HG02852 (cell line): ENCODE results near the gene PDGFC.

ENCODE experiments used
- ATAC-seq: cut with Tn5 transposase; IDR thresholded peaks from one replicate; pipeline ENCODE4 v1.9.1; 2021; ENCODE audit warnings: mild to moderate bottlenecking, moderate library complexity; ENCODE audit not compliant: unreplicated experiment

Gene PDGFC

GRCh38 chr4:156837625-156838345 lies 133.8 kb downstream of the PDGFC start:
- no peak for ATAC-seq

DNA sequence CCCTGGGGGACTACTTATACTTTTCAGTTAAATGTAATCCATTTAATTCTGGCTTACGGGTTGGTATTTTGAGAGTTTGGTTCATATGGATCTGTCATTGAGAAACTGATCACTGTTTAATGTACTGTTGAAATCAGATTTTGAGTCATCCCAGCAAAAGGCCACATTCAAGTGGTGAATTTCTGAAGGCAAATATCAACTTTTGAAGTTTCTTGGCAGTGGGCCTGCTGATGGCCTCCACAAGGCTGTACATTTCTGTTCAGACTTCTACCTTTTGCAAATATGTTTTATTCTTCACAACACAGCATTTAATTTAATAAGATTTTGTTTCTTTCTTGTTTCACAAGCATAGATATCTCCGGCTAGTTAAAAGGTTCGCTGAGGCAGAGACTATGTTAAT lies 138.7 kb downstream of the PDGFC start:
- no peak for ATAC-seq

GRCh38 chr4:156830351-156830750 lies 141.2 kb downstream of the PDGFC start:
- no peak for ATAC-seq

DNA sequence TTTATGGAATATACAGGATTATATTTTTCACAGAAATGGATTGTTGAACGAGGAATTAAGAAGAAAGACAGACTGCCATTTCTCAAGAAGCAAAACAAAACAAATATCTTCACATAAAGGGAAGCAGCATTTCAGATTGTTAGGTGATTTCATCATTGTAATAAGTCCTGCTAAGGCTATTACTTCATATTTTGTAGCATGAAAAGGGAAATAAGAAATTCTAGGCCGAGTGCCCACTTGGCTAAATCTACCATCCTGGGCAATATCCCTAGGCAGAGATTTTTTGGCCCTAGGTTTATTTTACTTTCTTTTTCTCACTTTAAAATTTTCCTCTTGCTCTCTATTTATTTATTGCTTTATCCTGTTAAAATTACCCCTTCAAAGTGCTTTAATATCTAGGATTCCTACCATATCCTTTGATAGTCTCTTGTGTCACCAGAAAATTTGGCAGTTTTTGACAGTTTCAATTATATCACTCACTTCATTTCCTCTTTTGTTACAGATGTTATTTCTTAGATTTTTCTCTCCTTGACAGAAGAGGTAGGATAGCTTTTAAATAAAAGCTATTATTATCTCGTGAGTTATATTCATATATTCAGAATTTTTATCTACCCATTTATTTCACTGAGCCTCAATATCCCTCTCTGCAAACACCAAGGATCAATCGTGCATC lies 142.3 kb downstream of the PDGFC start:
- no peak for ATAC-seq

DNA sequence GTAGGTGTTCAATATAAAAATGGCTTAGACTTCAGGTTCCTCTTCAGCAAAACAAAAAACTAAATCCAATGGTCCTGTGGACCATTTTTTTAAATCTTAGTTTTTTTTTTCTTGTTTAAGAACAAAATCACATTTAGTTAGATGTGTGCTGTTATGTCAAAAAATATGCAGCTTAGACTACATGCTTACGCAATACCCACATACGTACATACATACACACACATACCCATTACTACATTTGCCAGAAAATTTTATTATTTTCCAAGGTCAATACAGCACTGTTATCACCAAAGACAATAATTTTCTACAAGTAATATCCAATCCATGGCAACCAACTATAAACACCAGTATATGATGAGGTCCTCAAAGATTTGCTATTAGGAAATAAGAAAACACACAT lies 144.1 kb downstream of the PDGFC start:
- no peak for ATAC-seq

DNA sequence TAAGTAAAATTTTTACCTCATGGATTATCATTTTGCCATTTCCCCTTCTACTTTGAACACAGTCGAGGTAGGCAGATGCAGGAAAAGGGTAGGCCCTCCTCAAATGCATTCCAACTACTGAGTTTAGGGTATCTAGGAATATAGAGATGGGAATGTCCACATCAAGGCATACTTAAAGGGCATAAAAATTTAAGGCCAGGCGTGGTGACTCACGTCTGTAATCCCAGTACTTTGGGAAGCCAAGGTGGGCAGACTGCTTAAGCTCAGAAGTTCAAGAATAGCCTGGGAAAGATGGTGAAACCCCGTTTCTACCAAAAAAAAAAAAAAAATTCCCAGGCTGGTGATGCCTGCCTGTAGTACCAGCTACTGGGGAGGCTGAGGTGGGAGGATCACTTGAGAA lies 146.5 kb downstream of the PDGFC start:
- no peak for ATAC-seq

- no peak for ATAC-seq
These were observed 147.0 kb downstream of the PDGFC start for GRCh38 chr4:156824451-156825060.

- ATAC-seq: no peak
These were observed 150.7 kb downstream of the PDGFC start for GRCh38 chr4:156820931-156821330.

- ATAC-seq: no peak
These were observed 155.2 kb downstream of the PDGFC start for GRCh38 chr4:156816360-156816755.

DNA sequence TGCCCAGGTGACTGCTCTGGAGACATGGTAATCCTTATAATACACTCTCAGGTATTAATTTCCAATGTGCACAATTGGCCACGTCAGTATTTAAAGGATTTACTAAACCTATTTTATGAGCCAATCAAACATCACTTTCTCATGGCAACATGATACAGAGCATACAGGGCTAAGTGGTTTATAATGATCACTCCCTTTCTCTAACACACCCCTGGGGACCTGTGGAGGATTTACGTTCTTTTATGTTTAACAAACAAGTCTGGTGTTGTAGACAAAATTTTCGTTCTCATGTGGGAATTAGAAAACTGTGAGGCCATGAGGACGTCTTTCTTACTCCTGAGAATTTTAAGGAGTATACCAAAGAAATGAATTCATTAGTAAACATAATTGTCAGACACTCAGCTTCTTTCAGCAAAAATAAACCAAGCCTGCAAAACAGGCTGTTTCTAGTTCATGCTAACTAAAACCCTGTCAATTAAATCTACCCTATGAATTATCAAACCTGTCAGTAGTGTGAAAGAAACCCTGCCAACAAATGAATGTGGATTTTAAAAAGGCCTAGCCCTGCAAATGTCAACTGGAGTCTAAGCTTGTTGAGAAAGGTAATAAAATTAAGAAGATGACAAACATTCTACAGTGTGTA lies 155.8 kb downstream of the PDGFC start:
- ATAC-seq: no peak

DNA sequence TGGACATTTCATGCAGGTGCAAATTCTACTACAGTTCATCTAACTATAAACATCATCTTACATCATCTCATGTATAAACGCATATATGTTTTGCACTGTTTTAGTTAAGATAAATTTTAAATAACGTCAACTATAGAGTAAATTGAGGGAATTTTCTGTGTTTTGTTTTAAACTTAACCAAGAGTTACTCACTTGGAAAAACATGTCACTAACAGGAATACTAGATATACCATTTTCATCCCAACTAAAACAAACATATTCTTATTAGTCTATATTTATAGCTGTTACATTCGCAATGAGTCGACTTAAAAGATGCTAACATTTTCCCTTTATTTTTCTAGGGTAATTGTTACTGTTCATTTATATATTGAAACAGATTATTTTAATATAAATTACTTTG lies 159.6 kb downstream of the PDGFC start:
- ATAC-seq: no peak

- no peak for ATAC-seq
These were observed 160.3 kb downstream of the PDGFC start for GRCh38 chr4:156811286-156811685.

- ATAC-seq: no peak
These were observed 165.9 kb downstream of the PDGFC start for GRCh38 chr4:156805696-156806095.

DNA sequence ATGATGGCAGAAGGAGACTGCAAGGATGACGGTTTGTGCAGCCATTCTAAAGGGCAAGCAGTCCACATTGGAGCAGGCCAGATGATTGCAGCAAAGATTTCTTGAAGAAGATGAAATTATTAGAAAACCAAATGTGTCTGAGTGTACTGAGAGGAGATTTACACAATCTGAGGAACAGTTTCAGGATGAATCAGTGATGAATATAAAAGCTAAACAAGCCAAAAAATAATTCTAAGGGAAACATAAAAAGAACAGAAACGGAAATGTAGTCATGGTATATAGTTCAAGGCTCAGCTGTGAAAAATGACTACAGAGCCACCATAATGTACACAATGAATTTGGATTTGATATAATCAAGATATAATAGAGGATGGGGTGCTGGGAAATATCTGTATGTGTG lies 168.5 kb downstream of the PDGFC start:
- no peak for ATAC-seq

DNA sequence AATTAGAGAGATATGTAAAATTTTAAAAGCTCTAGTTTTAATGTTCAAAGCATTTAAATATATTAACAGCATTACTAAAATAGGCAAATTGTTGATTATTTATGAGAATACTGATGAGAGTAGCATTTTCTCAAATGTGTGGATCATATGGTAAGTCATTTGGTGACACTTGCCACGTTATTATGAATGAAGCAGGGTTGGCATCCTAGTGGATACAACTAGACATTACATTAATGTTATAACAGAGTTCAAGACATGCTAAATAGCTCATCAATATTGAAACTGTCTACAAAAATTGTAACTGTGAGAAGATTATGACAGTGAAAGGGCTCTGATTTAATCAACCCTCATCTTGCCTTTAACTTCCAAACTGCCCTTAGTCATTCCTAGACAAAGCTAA lies 171.1 kb downstream of the PDGFC start:
- ATAC-seq: no peak

GRCh38 chr4:156799121-156799589 lies 172.4 kb downstream of the PDGFC start:
- no peak for ATAC-seq

DNA sequence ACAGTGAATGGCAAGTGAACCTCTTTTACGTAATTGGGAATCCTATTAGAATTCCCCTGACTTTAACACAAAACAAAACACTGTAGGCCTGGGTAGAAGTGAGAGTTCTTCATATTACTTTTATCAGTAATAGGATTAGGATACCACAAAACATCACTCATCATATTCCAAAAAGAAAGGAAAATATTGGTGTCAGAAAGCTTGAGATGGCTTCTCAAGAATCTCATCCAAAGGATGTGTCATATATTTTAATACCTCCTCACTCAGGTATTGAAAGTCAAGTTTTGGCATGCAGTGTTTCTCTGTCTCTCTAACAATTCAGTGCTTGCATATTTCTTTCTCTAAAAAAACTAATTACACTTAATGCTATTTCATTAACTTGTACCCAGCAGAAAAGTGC lies 173.2 kb downstream of the PDGFC start:
- no peak for ATAC-seq

GRCh38 chr4:156797206-156797605 lies 174.4 kb downstream of the PDGFC start:
- no peak for ATAC-seq

DNA sequence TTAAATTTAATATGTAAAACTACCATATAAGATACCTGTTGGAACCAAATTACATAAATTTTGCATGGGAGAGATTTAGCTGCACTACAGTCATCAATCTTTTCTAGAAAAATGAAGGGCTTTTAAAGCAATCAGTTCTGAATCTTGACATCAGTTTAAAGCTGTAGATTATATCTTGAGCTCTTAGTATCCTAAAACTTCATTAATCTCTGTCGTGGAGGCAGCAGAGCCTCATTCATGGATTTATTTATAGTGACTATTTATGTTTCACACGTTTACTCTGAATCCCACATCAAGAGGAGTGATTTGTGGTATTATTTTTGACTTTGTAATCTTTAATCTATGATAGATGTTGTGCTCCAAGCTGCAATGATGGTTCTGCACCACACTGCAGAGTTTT lies 175.9 kb downstream of the PDGFC start:
- ATAC-seq: no peak

- ATAC-seq: no peak
These were observed 176.7 kb downstream of the PDGFC start for GRCh38 chr4:156794863-156795262.

DNA sequence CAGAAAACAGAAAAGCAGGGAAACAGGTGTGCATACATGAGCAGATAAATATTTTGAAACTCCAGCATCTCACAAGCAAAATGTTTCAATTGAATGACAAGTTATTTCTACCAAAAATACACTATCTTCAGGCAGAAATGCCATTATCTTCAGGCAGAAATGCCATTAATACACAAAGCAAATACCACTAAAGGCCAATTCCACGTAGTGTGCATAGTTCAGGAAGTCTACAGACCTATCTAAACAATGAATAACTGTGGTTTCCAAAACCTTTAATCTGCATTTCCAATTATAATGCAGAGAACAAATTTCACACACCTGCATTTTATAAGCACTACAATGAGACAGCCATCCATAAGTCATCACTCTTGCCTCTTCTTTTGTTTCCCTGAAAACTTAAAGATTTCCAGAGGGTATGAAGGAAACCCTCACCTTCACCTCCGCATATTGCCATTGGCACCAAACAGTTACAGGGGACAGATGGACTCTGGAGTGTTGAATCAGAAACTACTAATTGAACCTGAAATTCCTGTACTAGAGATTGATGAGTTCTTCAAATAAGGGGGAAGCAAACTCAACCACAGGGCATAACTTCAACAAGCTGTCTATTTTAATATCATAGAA lies 179.0 kb downstream of the PDGFC start:
- ATAC-seq: no peak
